ENCODE results near the gene SEMA4F. TPM values are rescaled to one million over a fixed set of nuclear protein-coding genes. Genes with fewer than 3 reads are reported as not detected.

SEMA4F gene
- polyA plus RNA-seq, 1 donor (not counting 4 experiments of a cell fraction or from before 2014, with no cell fraction given), result 8.0 TPM

GRCh38 chr2:74690571-74690970, 36.5 kb downstream of the SEMA4F start:
- no peaks in the 10 kb centered on the region for H3K9me3 ChIP-seq (ENCODE audit: control insufficient read depth, low read depth, low read length)
- H2AFZ ChIP-seq (ENCODE audit: control insufficient read depth, low read length), result no peak overlapping the region
- no peaks in the 10 kb centered on the region for H3K9me1 ChIP-seq (ENCODE audit: control insufficient read depth, extremely low read depth, insufficient read depth, low read length)
- no peaks in the 10 kb centered on the region for H3K27me3 ChIP-seq (ENCODE audit: control insufficient read depth, extremely low read depth, insufficient read depth, low read length)
- TF ChIP-seq EZH2 (IDR thresholded peaks at IDR 0.05; ENCODE audit: low read length) (no peak), CTCF (optimal IDR thresholded peaks at IDR 0.05 in 1 of 3, IDR thresholded peaks at IDR 0.05 in 1 of 3, conservative IDR thresholded peaks at IDR 0.05 in 1 of 3; ENCODE audit: extremely low read depth in 1 of 3, insufficient read depth in 2 of 3, low read length in 3 of 3) (peak; percentile 65 to 81 (median 77))
- peak; percentile 36 for FAIRE-seq
- no peak for DNase-seq (ENCODE audit: low read depth, low spot score)
- dilution Hi-C loops (cut with MboI; ENCODE audit: extremely low pct_ligation_motif_present, low sequenced_read_pairs), result no loop called here
- H3K4me2 ChIP-seq (ENCODE audit: control insufficient read depth, extremely low read depth, insufficient read depth, low read depth, low read length), result no peak overlapping the region
- no peaks in the 10 kb centered on the region for H3K36me3 ChIP-seq (ENCODE audit: control insufficient read depth in 2 of 2, extremely low read depth in 1 of 2, insufficient read depth in 2 of 2, low read length in 2 of 2)
- H3K9ac ChIP-seq (ENCODE audit: control insufficient read depth, extremely low read depth, insufficient read depth, low read length), result no peak overlapping the region
- no peak overlapping the region for H3K27ac ChIP-seq (ENCODE audit: control insufficient read depth, insufficient read depth, low read length)
- no peaks in the 10 kb centered on the region for H4K20me1 ChIP-seq (ENCODE audit: control insufficient read depth, extremely low read depth, insufficient read depth, low read length)
- H3K79me2 ChIP-seq (ENCODE audit: control insufficient read depth, insufficient read depth, low read length), result no peaks in the 10 kb centered on the region
- H3K4me3 ChIP-seq (ENCODE audit: control insufficient read depth in 2 of 3, extremely low read depth in 1 of 3, insufficient read depth in 2 of 3, low read depth in 1 of 3, low read length in 3 of 3), result no peak overlapping the region
- H3K4me1 ChIP-seq (ENCODE audit: control insufficient read depth, extremely low read depth, insufficient read depth, low read length), result peaks cover 18% of the 10 kb centered on the region

- TF ChIP-seq CTCF (optimal IDR thresholded peaks at IDR 0.05 in 1 of 3, IDR thresholded peaks at IDR 0.05 in 1 of 3, conservative IDR thresholded peaks at IDR 0.05 in 1 of 3; ENCODE audit: extremely low read depth in 1 of 3, insufficient read depth in 2 of 3, low read length in 3 of 3), result no peak
- TF ChIP-seq EZH2 (IDR thresholded peaks at IDR 0.05; ENCODE audit: low read length), result no peak
- Histone ChIP-seq H3K79me2 (ENCODE audit: control insufficient read depth, insufficient read depth, low read length) (no peaks in the 10 kb centered on the region), H3K9me1 (ENCODE audit: control insufficient read depth, extremely low read depth, insufficient read depth, low read length) (no peaks in the 10 kb centered on the region), H4K20me1 (ENCODE audit: control insufficient read depth, extremely low read depth, insufficient read depth, low read length) (no peaks in the 10 kb centered on the region), H3K4me3 (ENCODE audit: control insufficient read depth in 2 of 3, extremely low read depth in 1 of 3, insufficient read depth in 2 of 3, low read depth in 1 of 3, low read length in 3 of 3) (no peak overlapping the region), H3K27me3 (ENCODE audit: control insufficient read depth, extremely low read depth, insufficient read depth, low read length) (no peaks in the 10 kb centered on the region), H3K9me3 (ENCODE audit: control insufficient read depth, low read depth, low read length) (no peaks in the 10 kb centered on the region), H2AFZ (ENCODE audit: control insufficient read depth, low read length) (no peak overlapping the region), H3K9ac (ENCODE audit: control insufficient read depth, extremely low read depth, insufficient read depth, low read length) (no peak overlapping the region), H3K4me2 (ENCODE audit: control insufficient read depth, extremely low read depth, insufficient read depth, low read depth, low read length) (no peak overlapping the region), H3K36me3 (ENCODE audit: control insufficient read depth in 2 of 2, extremely low read depth in 1 of 2, insufficient read depth in 2 of 2, low read length in 2 of 2) (no peaks in the 10 kb centered on the region), H3K4me1 (ENCODE audit: control insufficient read depth, extremely low read depth, insufficient read depth, low read length) (peaks cover 18% of the 10 kb centered on the region), H3K27ac (ENCODE audit: control insufficient read depth, insufficient read depth, low read length) (no peak overlapping the region)
- DNase-seq (ENCODE audit: low read depth, low spot score) (no peak), FAIRE-seq (no peak)
- dilution Hi-C loops (cut with MboI; ENCODE audit: extremely low pct_ligation_motif_present, low sequenced_read_pairs), result no loop called here
Measured at GRCh38 chr2:74691929-74692328, 37.9 kb downstream of the SEMA4F start.

Data from keratinocyte (primary cell).